ENCODE measurements around the gene SYTL2.

SYTL2 gene

DNA sequence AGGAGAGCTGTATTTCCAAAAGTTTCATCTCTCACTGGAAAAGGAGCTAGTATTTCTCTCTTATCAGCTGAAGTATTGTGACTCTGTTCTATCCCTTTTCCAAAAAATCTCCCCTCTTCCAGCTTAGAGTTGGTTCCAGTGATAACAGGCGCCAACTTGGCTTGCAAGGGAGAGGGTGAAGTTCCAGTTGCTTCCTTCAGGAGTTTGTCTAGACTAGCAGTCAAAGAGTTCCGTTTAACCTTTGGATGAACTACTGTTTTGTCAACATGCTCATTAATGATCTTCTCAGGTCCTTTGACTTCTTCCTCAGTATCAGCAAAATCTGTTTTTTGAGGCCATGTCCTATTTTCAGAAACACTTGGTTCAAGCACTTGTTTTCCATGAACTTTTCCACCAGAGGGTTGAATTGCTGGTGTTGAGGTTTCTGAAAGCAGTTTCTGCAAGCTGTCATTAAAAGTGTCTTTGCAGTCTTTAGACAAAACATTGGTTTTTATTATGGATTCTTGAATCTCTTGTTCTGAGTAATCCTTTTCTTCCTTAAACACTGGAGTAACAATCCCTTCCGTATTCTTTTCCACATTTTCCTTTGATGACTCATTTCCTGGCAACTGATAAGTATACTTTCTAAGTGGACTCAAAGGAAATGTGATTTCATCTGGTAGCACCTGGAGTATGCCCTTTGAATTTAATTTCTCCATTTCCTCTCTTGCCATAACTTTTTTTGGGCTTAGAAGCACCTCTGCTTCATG is 85.3 kb downstream of the SYTL2 start:
- no peak for DNase-seq (ENCODE audit: low read depth)

DNA sequence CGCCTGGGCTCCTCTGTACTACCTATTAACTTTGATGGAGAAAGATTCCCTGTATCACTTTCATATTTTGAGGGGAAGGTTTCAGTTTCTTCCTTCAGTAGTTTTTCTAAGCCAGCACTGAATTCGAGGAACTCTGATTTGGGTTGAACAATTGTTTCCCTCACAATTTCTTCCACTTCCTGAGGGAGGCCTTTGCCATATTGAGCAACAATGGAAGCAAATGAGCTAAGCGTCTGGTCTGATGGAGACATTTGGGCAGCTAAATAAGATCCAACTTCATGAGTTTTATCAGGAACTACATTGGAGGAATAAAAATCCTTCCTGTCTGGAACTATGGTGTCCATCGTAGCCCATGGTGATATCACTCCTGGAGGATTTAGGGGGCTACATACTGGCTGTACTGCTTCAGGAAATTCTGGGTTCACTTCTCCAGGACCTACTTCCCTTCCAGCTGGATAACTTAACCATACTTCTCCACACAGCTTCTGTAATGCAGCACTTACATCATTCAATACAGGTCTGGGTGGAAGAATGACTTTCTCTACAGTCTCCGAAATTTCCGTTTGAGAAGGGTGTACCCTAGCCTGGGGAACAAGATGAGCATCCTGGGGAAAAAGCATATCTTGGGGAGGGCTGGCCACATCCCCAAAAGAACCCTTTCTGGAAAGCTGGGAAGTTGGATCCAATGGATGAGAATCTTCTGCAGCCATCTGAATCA is 86.0 kb downstream of the SYTL2 start:
- DNase-seq (ENCODE audit: low read depth), result no peak

DNA sequence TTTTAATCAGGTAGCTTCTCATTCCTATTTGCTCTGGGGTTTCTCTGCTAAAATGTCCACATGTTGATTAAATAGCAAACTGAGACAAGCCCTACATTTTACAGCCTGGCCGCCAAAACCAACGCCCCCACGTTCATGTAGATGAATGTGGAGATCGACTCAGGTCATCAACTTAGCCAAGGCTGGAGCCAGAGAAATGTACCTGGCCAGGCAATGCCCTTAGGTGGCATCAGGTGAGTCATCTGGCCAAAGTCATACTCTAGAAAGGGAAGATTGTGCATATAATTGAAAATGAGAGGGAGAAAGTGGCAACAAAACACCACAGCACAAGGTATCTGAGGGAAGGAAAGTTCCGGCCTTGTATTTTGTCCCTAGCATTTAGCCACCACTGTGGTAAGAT is 87.9 kb downstream of the SYTL2 start:
- DNase-seq (ENCODE audit: low read depth), result no peak

DNA sequence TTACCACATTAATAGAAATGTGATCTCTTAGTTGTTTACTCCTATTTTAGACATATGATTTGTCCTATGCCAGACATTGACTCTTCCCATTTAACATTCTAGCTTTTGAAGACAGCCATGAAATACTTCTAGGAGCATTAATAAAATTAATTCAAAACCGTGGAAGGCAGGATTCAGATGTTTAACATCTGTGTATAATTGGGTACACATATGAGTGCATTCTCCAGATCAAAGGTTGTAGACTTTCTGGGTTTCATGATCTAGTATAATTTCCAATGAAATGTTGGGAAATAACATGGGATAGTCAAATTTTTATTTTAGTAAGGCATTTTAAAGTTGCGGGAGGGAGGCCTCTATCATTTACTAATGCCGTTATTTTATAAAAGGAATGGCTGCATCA is 89.8 kb downstream of the SYTL2 start:
- no peak for DNase-seq (ENCODE audit: low read depth)

DNA sequence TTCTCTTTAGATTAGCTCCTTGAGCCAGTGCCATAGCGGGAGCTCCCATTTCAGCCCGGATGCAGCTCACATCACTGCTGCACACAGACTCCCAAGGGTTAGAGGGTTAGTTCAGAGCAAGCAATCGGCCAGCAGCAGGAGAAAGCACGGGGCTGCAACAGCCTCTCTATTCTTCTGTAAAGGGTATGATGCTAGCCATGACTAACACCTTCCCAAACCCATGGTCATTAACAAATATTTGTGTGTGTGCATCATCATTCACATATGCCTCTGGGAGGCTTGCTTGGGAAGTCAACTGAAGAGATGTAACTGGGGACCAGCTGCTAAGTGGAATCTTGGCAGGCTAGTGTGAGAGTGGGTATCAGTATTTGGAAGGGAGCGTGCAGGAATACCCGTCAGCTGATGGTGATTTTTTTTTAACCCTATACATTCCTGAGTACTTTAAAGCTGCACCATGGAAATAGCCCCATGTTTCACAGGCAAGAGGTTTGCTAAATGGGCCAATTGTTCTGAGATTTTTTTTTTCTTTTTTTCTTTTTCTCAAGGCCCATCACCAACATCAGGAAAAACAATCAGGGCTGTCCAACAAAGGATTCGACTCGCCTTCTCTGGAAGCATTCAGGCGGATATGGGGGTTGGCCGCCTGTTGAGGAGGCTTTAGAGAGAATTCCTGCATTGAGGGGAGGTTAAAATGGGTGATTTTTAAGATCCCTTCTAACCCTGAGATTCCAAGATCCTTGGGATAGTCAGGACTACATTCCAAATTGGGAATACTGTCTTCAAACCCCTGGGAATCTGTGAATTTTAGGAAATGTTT is 91.7 kb downstream of the SYTL2 start:
- no peak for DNase-seq (ENCODE audit: low read depth)

DNA sequence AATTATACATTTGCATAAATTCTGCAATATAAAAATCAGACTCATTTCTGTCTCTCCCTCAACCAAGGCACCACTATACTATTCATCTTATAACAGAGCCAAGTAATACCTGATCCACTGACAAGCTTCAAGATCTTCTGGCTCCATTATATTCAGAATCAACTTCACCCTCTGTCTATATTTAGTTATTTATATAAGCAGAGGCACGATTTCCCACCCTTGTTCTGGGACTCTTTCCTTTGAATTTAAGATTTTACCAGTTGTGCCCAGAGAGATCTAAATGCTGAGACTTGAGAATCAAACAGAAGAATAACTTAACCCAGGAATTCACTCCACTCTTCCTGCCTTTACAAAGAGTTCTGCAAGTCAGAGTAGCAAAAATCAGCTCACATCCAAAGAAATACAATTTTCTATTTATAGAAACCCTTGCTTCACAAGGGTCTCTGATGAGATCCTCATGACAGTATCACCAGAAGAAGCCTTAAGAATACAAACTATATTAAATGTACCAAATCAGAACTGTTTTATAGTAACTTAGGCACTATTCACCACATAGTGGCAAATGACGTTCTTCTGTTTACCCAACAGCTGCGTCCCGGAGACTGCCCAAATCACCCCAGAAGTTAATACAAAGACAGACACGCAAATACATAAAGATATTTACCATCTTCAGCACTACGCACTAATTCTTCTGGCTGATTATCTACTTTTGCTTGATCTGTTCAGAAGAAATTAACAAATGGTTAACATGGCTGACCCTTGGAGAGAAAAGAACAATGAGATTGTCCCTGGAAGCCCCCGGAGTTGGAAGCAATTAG is 92.6 kb downstream of the SYTL2 start:
- no peak for DNase-seq (ENCODE audit: low read depth)

DNA sequence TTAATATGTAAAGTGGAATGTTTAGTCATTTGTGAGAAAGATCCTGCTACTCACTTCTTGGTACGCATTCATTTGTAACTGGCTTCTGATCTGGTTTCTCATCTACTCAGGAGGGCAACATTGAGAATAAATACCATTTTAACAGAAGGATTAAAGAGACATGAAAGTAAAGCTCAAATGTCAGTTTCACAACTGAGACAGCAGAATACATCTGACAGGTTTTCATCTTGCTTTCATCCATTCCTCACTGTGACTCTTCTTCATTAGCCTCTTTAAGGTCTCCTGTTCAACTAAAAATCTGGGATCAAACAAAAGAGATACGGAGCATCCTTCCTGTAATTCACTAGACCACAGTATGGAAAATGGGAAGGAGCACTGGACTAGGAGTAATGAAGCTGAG is 93.5 kb downstream of the SYTL2 start:
- DNase-seq (ENCODE audit: low read depth), result no peak

DNA sequence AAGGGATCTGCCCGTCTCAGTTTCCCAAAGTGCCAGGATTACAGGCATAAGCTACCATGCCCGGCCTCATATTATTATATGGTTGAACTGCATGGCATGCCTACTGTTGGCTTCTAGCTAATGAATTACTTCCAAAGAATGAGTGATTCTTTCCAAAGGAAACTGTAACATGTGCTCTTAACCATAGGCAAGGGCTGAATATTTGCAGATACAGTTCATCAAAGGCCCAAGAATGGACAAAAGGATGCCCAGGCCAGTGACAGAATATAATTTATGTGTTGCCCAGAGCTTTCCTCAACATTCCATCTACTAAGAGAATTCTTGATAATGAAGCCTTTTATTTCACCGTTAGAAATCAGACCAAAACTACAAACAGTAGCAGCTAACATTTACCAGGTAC is 98.0 kb downstream of the SYTL2 start:
- no peak for DNase-seq (ENCODE audit: low read depth)

DNA sequence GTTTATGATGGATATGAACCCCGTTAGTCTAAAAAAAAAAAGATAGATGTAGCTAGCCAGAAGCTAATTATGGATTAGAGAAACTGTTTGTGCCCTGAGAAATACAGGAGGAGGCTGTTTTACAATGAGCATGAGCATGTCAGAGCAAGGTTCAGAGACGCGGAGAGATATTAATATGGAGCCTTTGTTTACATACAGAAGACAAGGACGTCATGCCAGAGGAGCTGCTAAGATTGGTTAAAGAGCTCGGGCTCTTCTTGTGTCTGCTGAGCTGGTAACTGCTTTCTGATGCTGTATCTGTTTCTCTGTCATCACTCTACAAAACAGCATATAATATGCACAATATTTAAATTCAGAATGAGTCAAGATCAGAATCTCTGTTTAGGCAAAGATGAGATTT is 100.0 kb downstream of the SYTL2 start:
- no peak for DNase-seq (ENCODE audit: low read depth)

DNA sequence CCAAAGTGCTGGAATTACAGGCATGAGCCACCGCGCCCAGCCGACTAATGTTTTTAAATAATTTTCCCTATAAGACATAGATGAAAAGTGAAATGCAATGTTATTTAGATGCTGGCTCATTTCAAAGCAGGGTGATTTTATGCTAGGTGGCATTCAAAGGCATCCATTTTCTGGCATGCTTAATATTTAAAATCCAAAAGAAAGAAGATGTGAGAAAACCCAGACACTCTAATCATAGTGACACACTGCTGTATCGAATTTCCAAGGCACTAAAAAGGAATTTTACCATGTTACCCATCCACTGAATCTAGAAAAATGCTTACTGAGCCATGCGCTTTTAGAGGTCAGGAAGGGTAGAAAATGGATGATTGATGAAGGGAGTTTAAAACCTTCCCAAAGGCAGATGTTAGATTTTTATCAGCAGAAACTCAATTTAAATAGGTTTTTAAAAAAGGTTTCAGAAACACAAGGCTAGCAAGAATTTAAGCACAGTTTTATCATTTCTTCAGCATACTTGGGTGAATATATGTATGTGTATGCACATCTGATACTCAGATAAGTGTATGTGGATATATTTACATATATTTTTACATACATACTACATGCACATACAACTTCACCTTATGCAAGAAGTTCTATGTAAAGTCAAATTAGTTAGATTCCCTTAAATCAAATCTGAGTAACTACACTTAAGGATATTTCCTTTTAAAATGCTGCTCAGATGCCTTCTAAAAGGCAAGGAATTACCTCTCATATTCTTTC is 100.8 kb downstream of the SYTL2 start:
- no peak for DNase-seq (ENCODE audit: low read depth)

DNA sequence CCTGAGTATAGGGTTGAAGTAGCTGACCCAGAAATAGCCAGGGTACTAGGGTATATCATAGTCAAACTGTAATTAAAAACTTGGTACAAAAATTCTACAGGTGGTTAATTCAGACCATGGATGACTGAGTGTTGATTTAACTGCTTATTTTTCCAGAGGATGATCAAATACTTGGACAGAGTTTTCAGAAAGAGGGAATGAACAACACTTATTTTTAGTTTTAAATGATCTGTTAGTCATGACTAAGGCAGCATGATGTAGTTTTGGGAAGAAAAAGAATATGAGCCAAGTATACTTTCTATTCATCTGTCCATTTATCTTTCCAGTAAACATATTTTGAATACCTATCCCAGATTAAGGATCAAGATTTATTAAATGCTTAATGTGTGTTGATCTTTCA is 105.1 kb downstream of the SYTL2 start:
- no peak for DNase-seq (ENCODE audit: low read depth)

DNA sequence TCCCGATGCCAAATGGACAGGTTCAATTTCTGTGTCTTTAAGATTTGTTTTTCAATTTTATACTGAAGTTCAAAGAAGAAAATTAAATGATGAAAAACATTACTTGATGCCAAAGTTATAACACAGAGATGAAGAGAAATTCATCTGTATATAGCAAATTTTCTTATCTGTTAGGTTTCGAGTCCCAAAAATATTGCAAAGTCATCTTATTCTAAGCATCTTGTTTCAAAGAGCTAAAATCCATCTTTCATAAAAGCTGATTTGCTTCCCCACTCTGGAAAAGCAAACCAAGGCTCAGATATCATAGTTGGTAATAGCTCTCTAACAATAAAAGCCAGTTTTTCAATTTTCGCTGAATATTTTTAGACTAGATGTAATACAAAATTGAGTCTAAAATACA is 106.0 kb downstream of the SYTL2 start:
- DNase-seq (ENCODE audit: low read depth), result no peak

DNA sequence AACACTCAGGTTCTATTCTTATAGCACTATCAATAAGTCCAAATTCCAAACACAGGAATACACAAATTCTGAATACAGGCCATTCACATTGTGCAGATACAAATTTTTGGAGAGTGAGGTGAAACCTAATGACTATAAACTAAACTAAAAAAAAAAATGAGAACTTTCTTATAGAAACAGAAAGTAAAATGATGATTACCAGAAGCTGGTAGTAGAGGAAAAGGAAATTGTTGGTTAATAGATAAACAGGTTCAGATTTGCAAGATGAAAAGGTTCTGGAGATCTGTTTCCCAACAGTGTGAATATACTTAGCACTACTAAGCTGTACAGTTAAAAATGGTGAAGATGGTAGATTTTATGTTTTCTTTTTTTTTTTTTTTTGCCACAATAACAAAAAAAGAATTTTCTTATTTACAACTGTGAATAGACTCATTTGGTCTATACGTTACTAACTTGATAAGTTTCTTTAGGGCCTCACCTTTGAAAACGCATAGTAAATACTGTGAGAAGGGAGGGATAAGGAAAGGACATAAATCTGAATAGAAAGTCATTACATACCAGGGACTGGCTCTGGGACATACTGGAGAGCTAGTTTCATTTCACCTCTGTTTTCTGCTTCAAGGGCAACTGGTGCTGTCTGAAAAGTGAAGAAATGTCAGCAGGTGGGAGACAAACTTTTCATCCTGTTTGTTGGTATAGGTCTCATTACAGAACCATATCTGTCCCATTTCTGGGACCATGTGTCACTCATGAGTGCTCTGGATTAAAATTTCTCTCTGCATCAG is 110.8 kb downstream of the SYTL2 start:
- DNase-seq (ENCODE audit: low read depth), result no peak

DNA sequence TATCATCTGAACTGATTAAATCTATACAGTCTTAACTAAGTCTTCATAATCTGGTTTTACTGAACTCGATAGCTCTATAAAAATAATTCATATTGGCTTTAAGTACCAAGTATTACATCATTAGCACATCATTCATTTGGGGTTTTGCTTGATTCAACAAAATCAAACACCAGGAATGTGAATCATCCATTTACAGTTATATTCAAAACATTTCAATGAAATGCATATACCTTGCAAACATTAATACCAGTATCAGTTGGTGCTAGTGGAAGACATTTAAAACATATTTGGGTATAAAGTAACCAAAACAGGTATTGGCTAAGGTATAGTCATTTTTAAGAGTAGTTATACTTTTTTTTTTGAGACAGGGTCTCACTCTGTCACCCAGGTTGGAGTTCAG is 112.7 kb downstream of the SYTL2 start:
- DNase-seq (ENCODE audit: low read depth), result no peak

DNA sequence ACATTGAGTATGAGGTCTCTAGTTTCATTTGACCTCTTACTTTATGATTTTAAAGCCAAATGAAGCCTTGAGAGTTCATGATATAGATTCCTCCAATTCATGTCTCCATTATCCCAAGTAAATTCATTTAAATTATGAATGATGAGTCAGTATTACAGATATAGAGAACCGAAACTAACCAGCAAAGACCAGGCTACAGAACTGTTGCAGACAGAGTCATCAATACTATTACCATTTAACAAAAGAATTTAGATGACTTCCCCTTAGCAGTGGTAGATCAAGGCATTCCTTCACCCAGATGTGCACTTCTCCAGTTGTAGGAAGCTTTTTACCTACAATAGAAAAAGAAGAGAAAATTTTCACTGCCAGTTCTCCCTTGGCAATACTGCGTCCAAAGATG is 113.2 kb downstream of the SYTL2 start:
- DNase-seq (ENCODE audit: low read depth), result no peak

DNA sequence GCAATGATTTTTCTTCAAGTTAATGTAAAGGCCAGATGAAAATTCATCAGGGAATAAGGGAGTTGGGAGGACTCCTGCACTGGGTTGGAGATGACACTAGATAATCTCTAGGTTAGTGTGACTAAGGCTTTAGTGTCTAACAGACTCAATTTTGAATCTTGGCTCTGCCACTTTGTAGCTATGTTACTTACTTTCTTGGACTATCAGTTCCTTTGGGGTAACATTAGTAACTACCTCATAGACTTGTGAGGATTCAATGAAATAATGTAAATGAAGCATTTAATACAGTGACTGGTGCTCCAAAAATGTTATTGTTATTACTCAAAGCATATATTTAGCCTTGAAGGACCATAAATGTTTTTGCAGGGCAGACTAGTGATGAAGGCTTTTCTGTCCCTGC is 115.4 kb downstream of the SYTL2 start:
- no peak for DNase-seq (ENCODE audit: low read depth)

DNA sequence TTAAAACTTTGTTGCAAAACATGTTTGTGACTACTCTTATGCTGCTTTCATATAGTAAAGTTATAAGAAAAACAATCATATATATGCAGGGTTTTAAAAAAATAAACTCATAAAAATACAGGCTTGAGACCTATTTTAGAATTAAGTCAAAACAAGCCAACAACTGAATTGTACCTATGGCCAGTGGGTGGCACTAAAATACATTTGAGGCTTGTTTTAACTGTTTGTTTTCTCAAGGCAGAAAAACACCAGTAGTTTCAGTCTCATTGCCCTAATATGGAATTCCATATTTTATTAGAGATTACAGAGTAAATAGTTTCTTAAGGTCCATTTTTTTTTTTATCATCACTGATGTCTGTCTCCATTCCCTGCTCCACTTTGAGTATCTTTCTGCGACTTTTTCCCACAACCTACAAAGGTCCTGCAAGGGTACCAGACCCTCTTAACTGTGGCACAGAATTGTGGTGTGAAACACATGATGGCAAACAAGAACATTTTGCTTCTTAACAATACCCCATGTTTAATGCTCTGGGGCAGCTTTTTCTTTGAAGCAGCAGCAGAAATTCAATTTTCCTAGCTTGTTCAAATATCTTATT is 116.5 kb downstream of the SYTL2 start:
- no peak for DNase-seq (ENCODE audit: low read depth)

DNA sequence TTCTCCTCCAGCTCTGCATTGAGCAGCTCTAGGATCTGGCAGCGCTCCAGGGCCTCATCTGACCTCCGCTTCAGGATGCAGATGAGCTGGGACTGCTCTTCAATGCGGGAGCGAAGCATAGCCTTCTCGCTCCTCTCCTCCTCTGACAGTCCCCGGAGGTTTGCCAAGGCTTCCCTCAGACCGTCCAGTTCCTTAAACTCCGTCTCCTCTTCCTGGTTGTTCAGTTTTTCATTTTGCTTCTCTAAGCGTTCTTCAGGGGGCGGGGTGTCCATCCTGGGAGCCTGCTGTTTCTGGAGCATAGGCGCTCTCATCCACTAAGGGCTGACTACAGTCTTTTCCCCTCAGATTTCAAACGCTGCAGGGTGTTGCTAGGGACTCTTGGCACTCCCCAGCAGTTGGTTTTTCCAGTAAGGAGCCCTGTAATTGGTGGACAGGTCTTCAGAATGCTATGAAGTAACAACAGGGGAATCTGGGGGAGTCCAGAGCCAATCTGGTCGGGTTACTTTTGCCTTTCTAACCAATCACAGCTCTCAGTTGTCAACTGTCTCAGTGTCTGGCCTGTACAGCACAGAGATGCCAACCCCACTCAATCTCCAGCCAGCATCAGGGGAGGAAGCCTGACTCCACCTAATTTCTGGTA is 125.0 kb downstream of the SYTL2 start, which contains the start of gene CCDC89:
Gene CCDC89 (minus strand): TSS at position 376 of the 640 bp plus-strand sequence. CDS start 65 bp downstream, at position 311.
- no peak for DNase-seq (ENCODE audit: low read depth)

DNA sequence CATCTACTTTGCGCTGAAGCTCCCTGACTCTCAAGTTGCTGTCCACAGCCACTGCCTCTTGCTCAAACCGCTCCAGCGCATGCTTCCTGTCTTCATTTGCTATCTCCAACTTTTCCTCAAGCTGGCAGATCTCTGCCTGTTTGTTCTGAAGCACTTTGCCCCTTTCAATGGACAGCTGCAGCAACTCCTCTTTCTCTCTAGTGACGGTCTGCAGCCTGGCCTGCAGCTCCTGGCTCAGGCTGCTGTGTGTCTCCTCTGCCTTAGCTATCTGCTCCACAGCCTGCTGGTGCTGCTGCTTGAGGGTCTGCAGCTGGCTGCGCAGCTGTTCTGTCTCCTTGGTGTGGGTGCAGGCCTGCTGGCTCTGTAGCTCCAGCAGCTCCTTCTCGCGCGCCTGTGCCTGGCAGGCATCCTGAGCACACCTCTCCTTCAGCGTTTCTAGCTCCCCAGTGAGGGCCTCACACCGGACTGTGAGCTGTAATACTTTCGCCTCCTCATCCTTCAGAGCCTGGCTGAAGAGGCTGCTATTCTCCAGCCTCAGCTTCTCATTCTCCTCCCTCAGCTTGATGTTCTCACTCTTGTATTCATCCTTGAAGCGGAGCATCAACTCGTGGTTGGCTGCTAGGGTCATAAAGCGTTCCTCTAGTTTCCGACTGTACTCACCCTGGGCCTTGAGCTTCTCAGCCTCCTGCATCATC is 125.7 kb downstream of the SYTL2 start:
- no peak for DNase-seq (ENCODE audit: low read depth)
